Stimulated activated CD8-positive, alpha-beta memory T cell treated with anti-CD3 and anti-CD28 coated beads, Interleukin-12 subunit alpha, Interleukin-12 subunit beta, amount 100 ng/mL, for 4 hours (primary cell): ENCODE results near the gene RABEP1.
"Not testable (repeated sequence)": the region's sequence is repeated elsewhere in the genome, so short reads cannot be mapped to it uniquely, and the experiment has no call there.

Source experiments
- DNase-seq: peaks from one replicate; pipeline ENCODE4 v3.0.0-alpha.2; 2020; ENCODE audit warnings: low read depth

Gene RABEP1

DNA sequence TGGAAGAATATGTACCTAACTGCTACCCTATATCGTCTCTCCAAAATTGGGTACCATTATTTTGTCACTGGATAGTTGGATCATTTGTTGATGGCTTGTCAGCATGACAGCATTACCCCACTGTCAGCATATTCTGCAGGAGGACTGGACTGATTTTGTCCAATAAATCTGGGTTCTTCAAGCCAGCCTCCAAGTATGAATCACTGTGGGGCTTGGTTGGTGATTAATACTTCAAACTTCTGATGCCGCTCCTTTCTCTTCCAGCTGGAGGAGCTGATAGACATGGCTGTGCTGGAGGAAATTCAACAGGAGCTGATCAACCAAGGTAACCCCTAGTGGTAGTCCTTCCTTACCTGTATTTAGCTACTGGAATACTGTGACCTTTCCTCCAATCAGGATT lies 140.4 kb downstream of the RABEP1 start:
- DNase-seq: no peak

DNA sequence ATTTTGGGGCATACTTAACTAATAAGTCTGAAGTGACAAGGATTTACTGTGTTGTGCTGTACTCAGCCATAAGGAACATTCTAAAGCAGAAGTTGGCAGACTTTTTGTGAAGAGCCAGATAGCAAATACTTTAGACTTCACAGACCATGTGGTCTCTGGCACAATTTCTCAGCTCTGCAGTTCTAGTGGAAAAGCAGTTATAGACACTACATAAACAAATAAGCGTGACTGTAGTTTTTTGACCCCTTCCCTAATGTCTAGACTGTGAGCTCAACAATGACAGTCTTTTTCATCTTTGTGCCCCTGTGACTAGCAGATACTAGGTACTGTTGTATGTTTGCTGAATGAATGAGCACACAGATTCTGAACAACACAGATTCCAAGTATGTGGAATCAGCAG lies 142.8 kb downstream of the RABEP1 start:
- DNase-seq: no peak

DNA sequence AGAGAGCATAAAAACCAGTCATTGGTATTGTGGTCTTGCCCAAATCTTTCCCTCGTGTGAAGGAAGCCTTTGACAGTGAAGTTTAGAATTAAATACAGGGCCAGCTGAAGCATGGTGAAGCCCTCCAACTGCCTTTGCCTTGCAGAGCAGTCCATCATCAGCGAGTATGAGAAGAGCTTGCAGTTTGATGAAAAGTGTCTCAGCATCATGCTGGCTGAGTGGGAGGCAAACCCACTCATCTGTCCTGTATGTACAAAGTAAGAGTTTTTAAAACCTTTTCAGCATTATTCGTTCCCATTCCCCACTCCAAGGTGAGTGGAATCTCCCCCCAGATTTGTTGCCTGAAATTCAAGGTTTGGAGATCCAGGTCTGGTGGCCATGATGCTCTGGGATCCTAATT lies 143.7 kb downstream of the RABEP1 start:
- no peak for DNase-seq

DNA sequence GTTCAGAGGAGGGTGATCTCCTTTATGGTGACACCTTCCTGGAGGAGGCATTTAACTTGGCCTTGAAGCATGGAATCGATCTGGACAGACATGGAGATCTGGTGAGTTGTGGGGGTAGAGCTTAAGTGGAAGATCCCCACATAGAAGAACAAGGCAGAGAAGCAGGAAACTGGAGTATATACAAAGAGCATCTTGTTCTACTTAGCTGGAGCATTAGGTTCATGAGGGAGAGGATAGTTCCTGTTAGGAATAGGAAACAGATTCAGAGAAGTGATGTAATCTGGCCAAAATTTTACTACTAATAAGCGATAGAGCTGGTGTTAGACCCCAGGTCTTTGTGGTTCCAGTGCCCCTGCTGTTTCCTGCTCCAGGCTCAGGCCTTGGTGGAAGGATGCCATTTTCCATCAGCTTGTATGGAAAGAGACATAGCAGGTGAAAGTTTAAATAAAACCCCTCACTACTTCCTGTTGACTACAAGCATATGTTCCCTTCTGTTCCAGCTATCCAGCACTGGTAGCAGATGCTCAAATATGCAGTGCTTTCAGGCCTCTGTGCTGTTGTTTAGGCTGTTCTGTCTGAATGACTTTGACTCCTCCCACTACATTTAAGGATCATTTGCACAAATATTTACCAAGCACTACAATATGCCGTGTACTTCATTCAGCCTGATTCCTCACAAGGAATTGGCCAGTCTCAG lies 147.3 kb downstream of the RABEP1 start:
- no peak for DNase-seq

DNA sequence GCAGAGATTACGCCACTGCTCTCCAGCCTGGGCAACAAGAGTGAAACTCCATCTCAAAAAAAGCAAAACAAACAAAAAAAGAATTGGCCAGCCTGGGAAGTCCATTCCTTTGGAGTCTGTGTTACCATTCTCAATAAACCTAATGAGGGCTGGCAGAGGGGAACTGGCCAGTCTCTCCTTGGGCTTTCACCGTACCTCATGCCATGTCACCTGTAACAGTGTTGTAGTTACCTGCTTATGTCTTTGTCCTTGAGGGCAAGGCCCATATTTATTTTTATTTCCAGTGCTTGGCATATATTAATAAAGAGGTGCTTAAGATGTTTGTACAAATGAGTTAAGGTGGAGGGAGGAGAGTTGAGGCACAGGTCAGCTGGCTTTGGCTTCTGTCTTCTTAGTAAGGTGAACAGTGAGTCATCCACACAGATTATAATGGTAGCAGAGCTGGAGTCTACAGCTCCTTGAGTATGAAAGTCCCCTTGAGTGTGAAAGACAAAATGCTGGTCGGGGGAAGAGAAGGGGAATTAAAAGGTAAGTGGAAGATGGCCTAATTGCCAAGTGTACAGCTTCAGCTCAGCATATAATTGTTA lies 148.4 kb downstream of the RABEP1 start:
- DNase-seq: no peak

DNA sequence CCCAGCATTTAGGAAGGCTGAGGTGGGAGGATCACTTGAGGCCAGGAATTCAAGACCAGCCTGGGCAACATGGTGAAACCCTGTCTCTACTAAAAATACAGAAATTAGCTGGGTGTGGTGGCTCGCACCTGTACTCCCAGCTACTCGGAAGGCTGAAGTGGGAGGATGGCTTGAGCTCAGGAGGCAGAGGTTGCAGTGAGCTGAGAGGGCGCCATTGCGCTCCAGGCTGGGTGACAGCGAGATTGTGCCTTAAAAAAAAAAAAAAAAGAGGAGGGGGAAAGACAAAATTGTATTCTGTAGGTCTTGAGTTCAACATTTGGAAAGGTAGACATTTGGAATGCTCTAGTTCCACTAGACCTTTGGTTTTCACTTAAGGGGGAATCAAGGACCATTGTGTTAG lies 149.2 kb downstream of the RABEP1 start:
- not testable (repeated sequence) for DNase-seq

DNA sequence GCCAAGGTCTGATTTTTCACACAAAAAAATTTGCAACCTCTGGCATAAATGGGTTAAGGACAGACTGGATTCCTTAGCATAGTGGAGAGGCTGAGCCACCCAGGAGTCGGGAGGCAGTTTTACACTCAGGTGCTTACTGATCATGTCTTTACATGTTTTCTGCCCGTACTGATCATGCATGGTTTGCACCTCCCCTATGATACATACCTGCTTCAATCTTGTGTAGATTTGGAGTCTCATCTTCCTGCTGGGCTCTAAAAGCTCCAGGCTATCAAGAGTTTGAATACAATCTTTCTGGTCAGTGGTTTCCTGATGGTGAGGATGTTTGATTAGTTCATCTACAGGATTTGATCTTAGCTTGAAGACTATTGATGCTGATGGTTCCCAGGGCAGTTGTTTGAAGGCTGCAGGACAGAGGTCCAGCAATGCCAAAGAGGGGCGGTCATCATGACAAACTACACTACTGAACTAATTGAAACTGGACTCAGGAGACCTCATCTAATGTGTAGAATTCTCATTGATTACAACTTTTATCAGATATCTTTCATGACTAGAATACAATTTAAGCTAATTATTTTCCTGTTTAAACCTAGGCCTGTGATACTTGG lies 150.0 kb downstream of the RABEP1 start:
- DNase-seq: no peak

DNA sequence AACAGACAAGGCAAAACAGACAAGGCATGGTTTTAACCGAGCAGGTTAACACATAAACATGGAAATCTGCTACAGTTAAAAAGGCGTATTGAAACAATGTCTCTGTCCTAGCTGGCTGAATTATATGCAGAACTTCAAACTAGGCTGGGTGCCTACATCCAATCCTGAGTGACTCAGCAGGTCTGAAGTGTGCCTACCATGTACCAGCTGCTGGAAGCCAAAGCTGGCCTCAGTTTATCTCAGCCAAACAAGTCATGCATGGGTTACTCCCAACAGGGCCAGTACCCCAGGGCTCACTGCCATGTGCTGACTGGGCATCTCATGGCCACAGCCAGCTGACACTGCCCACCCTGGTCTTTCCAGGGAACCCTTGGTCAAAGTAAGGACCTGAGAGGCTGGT lies 152.9 kb downstream of the RABEP1 start:
- DNase-seq: no peak
